Femur (tissue), 1 donor: ENCODE data around the gene ANGPTL4.
"Not testable (repeated sequence)": the region's sequence is repeated elsewhere in the genome, so short reads cannot be mapped to it uniquely, and the experiment has no call there.

Experiments
- DNase-seq: peaks from one replicate; pipeline ENCODE4 v3.0.0-alpha.2; 2017

ANGPTL4 gene

GRCh38 chr19:8391198-8392016 is 27.5 kb downstream of the ANGPTL4 start:
- DNase-seq = no peak

GRCh38 chr19:8392017-8392591 is 28.1 kb downstream of the ANGPTL4 start:
- peak; percentile 77 for DNase-seq

GRCh38 chr19:8393192-8393870 is 29.4 kb downstream of the ANGPTL4 start:
- no peak for DNase-seq

GRCh38 chr19:8393871-8394250 is 29.9 kb downstream of the ANGPTL4 start:
- DNase-seq = no peak

- no peak for DNase-seq
Measured at GRCh38 chr19:8395621-8396082, 31.7 kb downstream of the ANGPTL4 start.

GRCh38 chr19:8396185-8396562 is 32.2 kb downstream of the ANGPTL4 start:
- no peak for DNase-seq

- DNase-seq = peak; percentile 64
Measured at GRCh38 chr19:8396563-8397203, 32.7 kb downstream of the ANGPTL4 start.

- DNase-seq = no peak
Measured at GRCh38 chr19:8397271-8397670, 33.3 kb downstream of the ANGPTL4 start.

GRCh38 chr19:8397746-8398310 is 33.9 kb downstream of the ANGPTL4 start:
- DNase-seq = no peak

GRCh38 chr19:8398311-8398771 is 34.4 kb downstream of the ANGPTL4 start:
- DNase-seq = no peak

- DNase-seq = no peak
Measured at GRCh38 chr19:8399681-8400188, 35.8 kb downstream of the ANGPTL4 start.

GRCh38 chr19:8401981-8402411 is 38.0 kb downstream of the ANGPTL4 start:
- DNase-seq = no peak

- no peak for DNase-seq
Measured at GRCh38 chr19:8403098-8403819, 39.3 kb downstream of the ANGPTL4 start.

GRCh38 chr19:8403820-8404109 is 39.8 kb downstream of the ANGPTL4 start:
- DNase-seq = no peak

- DNase-seq = no peak
Measured at GRCh38 chr19:8404391-8405151, 40.6 kb downstream of the ANGPTL4 start.

- DNase-seq = not testable (repeated sequence)
Measured at GRCh38 chr19:8410718-8411117, 46.8 kb downstream of the ANGPTL4 start.

- peak; percentile 99 for DNase-seq
Measured at GRCh38 chr19:8412783-8413628, 49.1 kb downstream of the ANGPTL4 start, which contains the start of gene MARCHF2. MARCHF2 (plus strand) TSS chr19:8413305; CDS start chr19:8421841, 8,536 bp downstream.

- no peak for DNase-seq
Measured at GRCh38 chr19:8413629-8413995, 49.7 kb downstream of the ANGPTL4 start.

- DNase-seq = no peak
Measured at GRCh38 chr19:8416796-8417195, 52.8 kb downstream of the ANGPTL4 start.
